Measurements from ENCODE around the gene ULBP1. TPM values are rescaled to one million over a fixed set of nuclear protein-coding genes. Genes with fewer than 3 reads are reported as not detected.

ULBP1 gene, protein sequence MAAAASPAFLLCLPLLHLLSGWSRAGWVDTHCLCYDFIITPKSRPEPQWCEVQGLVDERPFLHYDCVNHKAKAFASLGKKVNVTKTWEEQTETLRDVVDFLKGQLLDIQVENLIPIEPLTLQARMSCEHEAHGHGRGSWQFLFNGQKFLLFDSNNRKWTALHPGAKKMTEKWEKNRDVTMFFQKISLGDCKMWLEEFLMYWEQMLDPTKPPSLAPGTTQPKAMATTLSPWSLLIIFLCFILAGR
- total RNA-seq = 2.7 and 9.6 TPM in 2 replicates

DNA sequence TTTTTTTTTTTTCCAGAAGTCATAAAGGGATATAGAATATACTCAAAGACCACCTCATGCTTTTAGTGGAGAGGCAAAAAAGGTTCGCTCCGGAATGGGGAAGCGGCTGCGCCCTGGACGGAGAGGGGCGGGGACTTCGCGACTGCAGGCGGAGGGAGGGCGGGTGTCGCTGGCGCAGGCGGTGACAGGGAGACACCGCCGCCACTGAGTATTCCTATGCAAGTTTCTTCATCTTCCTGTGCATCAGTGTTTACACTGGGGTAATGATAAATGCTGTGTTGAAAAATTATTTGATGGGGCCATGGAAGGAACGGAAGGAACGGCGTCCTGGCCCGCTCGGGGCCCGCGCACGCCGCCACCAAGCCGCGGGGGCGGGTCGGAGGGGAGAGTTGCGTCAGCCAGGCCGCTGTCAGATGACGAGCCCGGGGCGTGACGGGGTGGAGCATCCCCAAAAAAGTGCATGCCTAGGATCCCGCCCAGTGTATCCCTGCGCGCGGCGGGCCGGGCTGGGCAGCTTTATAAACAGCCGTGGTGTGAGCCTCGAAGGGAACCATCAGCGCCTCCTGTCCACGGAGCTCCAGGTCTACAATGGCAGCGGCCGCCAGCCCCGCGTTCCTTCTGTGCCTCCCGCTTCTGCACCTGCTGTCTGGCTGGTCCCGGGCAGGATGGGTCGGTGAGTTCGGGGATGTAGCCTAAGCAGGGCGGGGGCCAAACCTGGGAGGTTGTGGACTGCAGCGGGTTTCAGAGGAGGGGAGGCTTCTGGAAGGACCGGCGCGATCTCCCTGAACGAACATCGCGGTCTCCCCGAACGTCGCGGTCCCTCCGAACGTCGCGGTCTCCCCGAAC lies at the start of gene ULBP1:
TSS of gene ULBP1 (plus strand) at position 482 of the 846 bp plus-strand sequence. CDS start at position 589, 107 bp downstream.

DNA sequence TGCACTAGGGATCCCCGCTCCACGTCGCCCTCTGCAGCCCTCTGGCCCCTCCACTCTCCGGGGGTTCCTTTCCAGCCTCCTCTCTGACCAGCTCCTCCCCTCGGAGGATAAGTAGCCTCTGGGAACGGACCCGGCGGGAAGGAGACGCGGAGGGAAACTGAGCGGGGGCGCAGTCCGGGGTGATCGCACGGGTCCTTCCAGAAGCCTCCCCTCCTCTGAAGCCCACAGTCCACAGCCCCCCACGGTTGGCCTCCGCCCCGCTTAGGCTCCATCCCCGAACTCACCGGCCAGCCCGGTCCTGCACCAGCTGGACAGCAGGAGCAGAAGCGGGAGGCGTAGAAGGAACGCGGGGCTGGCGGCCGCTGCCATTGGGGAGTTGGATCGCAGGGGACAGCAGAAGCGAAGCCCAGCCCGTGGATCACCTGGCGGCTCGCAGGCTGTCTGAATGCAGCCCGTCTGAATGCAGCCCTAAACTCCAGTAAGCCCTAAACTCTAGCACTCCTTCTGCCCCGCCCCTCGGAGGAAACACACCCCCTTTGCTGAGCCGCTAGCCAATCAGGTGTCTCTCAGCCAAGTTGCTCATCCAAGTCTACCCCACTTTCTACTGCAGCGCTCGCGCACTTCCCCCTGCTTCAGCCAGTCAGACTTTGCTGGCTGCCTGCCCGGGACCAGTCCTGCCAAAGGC lies 41.0 kb upstream of the ULBP1 start, which contains the start of gene RAET1G:
TSS of gene RAET1G (minus strand) at position 480 of the 685 bp plus-strand sequence. CDS start at position 369, 111 bp downstream.

DNA sequence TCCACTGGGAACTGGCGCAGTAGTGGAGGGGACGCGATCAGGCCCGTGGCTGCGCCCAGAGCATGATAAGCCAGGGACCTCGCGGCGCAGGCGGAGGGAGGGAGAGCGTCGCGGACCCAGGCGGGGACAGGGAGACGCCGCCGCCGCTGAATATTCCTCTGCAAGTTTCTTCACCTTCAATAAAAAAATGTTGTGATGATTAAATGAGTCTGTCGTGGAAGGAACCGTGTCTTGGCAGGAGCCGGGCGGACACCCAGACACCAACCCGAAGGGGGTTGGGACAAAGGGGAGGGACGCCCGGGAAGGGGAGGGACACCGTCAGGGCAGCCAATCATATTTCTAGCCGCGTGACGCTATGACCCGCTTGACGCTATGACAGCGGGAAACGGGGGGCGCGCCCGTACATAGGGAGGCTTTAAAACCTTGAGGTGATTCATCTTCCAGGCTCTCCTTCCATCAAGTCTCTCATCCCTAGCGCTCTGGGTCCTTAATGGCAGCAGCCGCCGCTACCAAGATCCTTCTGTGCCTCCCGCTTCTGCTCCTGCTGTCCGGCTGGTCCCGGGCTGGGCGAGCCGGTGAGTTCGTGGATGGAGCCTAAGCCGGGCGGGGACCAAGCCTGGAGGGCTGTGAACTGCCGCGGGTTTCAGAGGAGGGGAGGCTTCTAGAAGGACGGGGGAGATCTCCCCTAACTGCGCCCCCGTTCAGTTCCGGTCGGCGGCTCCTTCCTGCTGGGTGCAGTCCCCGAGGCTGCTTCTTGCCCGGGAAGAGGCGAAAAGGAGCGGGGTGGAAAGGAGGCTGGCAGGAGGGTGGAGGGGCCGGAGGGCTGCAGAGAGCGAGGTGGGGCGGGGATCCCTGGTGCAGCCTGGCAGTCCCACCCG lies 21.9 kb upstream of the ULBP1 start, which contains the start of gene ULBP2:
TSS of gene ULBP2 (plus strand) at position 432 of the 878 bp plus-strand sequence. CDS start at position 491, 59 bp downstream.

Other genes starting within 250 kb of the ULBP1 start
- 10.9 and 18.9 TPM in 2 replicates for gene LATS1, start 245.8 kb upstream of the ULBP1 start, total RNA-seq
- gene NUP43, start 217.4 kb upstream of the ULBP1 start, total RNA-seq = 20.5 and 24.8 TPM in 2 replicates
- 104 and 127 TPM in 2 replicates for gene PCMT1, start 214.2 kb upstream of the ULBP1 start, total RNA-seq
- gene LRP11, start 99.6 kb upstream of the ULBP1 start, total RNA-seq = 167 and 205 TPM in 2 replicates
- gene RAET1E, start 65.8 kb upstream of the ULBP1 start, total RNA-seq = 15.0 and 18.5 TPM in 2 replicates
- gene RAET1G, start 40.8 kb upstream of the ULBP1 start, total RNA-seq = 23.8 and 65.6 TPM in 2 replicates
- gene ULBP2, start 21.9 kb upstream of the ULBP1 start, total RNA-seq = 8.2 and 10.7 TPM in 2 replicates
- 5.1 and 9.3 TPM in 2 replicates for gene RAET1L, start 61.6 kb downstream of the ULBP1 start, total RNA-seq
- 6.5 and 9.8 TPM in 2 replicates for gene ULBP3, start 105.2 kb downstream of the ULBP1 start, total RNA-seq
- 63.4 and 70.4 TPM in 2 replicates for gene PPP1R14C, start 179.1 kb downstream of the ULBP1 start, total RNA-seq

All from nasal cavity respiratory epithelium epithelial cell of viscerocranial mucosa (primary cell).